Ovary (tissue), 3 donors: Measurements from ENCODE around the gene NT5DC4.

ENCODE experiments used
- CTCF ChIP-seq, 3 donors: fragments of 450-650 bp in 2 of 3; fragments of 200-600 bp in 1 of 3; IDR thresholded peaks; one replicate each; pipeline versions ENCODE4 v1.5.1 to v1.8.0; 2016 to 2022; ENCODE audit warnings: antibody characterized with exemption in 3 of 3, mild to moderate bottlenecking in 1 of 3
- EP300 ChIP-seq: sonication (generic); formaldehyde crosslinking; IDR thresholded peaks from one replicate; pipeline ENCODE4 v1.6.1; 2017; ENCODE audit warnings: antibody characterized with exemption
- POLR2A ChIP-seq: fragments of 450-650 bp; IDR thresholded peaks from one replicate; pipeline ENCODE4 v1.6.1; 2017; ENCODE audit warnings: antibody characterized with exemption, mild to moderate bottlenecking, moderate library complexity
- donor health status: DM: no; HTN: no; CAD: no.

- TF ChIP-seq CTCF (IDR thresholded peaks at IDR 0.05): no peak
- no peak for TF ChIP-seq POLR2A
- no peak for TF ChIP-seq EP300
Observed at GRCh38 chr2:112708968-112709367, 11.9 kb upstream of the NT5DC4 start.
